ENCODE results near the gene GRIK4. TPM values are rescaled to one million over a fixed set of nuclear protein-coding genes. Genes with fewer than 3 reads are reported as not detected.
"Not testable (repeated sequence)": the region's sequence is repeated elsewhere in the genome, so short reads cannot be mapped to it uniquely, and the experiment has no call there.

The GRIK4 gene
- total RNA-seq, 2 experiments from 2014 or later, result not detected

- H3K4me3 Mint-ChIP-seq, result no peak overlapping the region
- no peak for TF ChIP-seq CTCF (IDR thresholded peaks at IDR 0.05)
- POLR2A ChIA-PET, result no interaction called here
Observed at GRCh38 chr11:120615391-120615790, 103.8 kb downstream of the GRIK4 start.

GRCh38 chr11:120618399-120618798 is 106.9 kb downstream of the GRIK4 start:
- intact Hi-C loops (cut with DNase I, micrococcal nuclease), result no loop called here
- TF ChIP-seq CTCF (IDR thresholded peaks at IDR 0.05), result no peak

More at GRCh38 chr11:120615391-120615790, 103.8 kb downstream of the GRIK4 start:
- intact Hi-C loops (cut with DNase I, micrococcal nuclease), result no loop called here
- no peaks in the 10 kb centered on the region for H3K4me1 ChIP-seq (ENCODE audit: insufficient read depth, low read length)
- H3K4me3 ChIP-seq (ENCODE audit: low read length), result no peak overlapping the region
- H3K36me3 ChIP-seq (ENCODE audit: insufficient read depth, low read length), result no peaks in the 10 kb centered on the region
- H3K9me3 Mint-ChIP-seq, result peaks cover 7% of the 10 kb centered on the region
- ATAC-seq (ENCODE audit: poor library complexity) (no peak), DNase-seq (no peak)
- H3K9me3 ChIP-seq (ENCODE audit: control insufficient read depth in 1 of 2, insufficient read depth in 1 of 2, low read length in 2 of 2), result peaks cover 10 to 11% of the 10 kb centered on the region in 2 experiments
- H3K4me1 Mint-ChIP-seq (ENCODE audit: low read depth), result no peaks in the 10 kb centered on the region
- H3K36me3 Mint-ChIP-seq (ENCODE audit: low read depth), result no peaks in the 10 kb centered on the region
- peaks cover 4% of the 10 kb centered on the region for H3K27me3 Mint-ChIP-seq
- CTCF ChIA-PET, result no interaction called here
- no peaks in the 10 kb centered on the region for H3K27me3 ChIP-seq (ENCODE audit: control insufficient read depth in 1 of 2, insufficient read depth in 2 of 2, low read length in 2 of 2)
- H3K27ac ChIP-seq (ENCODE audit: low read depth in 1 of 2, low read length in 2 of 2), result no peak overlapping the region
- H3K27ac Mint-ChIP-seq, result no peak overlapping the region

GRCh38 chr11:120622189-120622875 is 110.8 kb downstream of the GRIK4 start:
- no peak overlapping the region for H3K27ac ChIP-seq (ENCODE audit: low read depth in 1 of 2, low read length in 2 of 2)
- Mint-ChIP-seq H3K9me3 (peaks cover 7% of the 10 kb centered on the region), H3K27ac (no peak overlapping the region), H3K4me1 (ENCODE audit: low read depth) (no peaks in the 10 kb centered on the region), H3K4me3 (no peak overlapping the region), H3K36me3 (ENCODE audit: low read depth) (no peaks in the 10 kb centered on the region), H3K27me3 (peaks cover 5% of the 10 kb centered on the region)
- no peak for DNase-seq
- H3K9me3 ChIP-seq (ENCODE audit: control insufficient read depth in 1 of 2, insufficient read depth in 1 of 2, low read length in 2 of 2), result peaks cover 11 to 15% of the 10 kb centered on the region in 2 experiments
- H3K27me3 ChIP-seq (ENCODE audit: control insufficient read depth in 1 of 2, insufficient read depth in 2 of 2, low read length in 2 of 2), result peaks cover 0 to 4% of the 10 kb centered on the region in 2 experiments
- ChIA-PET POLR2A (no interaction called here), CTCF (no interaction called here)
- no peak for ATAC-seq (ENCODE audit: poor library complexity)
- TF ChIP-seq CTCF (IDR thresholded peaks at IDR 0.05), result no peak
- no peaks in the 10 kb centered on the region for H3K36me3 ChIP-seq (ENCODE audit: insufficient read depth, low read length)
- no peak overlapping the region for H3K4me3 ChIP-seq (ENCODE audit: low read length)
- intact Hi-C loops (cut with DNase I, micrococcal nuclease), result no loop called here
- H3K4me1 ChIP-seq (ENCODE audit: insufficient read depth, low read length), result no peaks in the 10 kb centered on the region

More at GRCh38 chr11:120618399-120618798, 106.9 kb downstream of the GRIK4 start:
- no peaks in the 10 kb centered on the region for H3K36me3 ChIP-seq (ENCODE audit: insufficient read depth, low read length)
- ChIA-PET POLR2A (no interaction called here), CTCF (no interaction called here)
- Mint-ChIP-seq H3K4me1 (ENCODE audit: low read depth) (no peaks in the 10 kb centered on the region), H3K27ac (no peak overlapping the region), H3K9me3 (peaks cover 7% of the 10 kb centered on the region), H3K4me3 (no peak overlapping the region), H3K27me3 (peaks cover 4% of the 10 kb centered on the region), H3K36me3 (ENCODE audit: low read depth) (no peaks in the 10 kb centered on the region)
- no peak for DNase-seq
- H3K27me3 ChIP-seq (ENCODE audit: control insufficient read depth in 1 of 2, insufficient read depth in 2 of 2, low read length in 2 of 2), result no peaks in the 10 kb centered on the region
- peaks cover 10 to 11% of the 10 kb centered on the region in 2 experiments for H3K9me3 ChIP-seq (ENCODE audit: control insufficient read depth in 1 of 2, insufficient read depth in 1 of 2, low read length in 2 of 2)
- H3K4me1 ChIP-seq (ENCODE audit: insufficient read depth, low read length), result no peaks in the 10 kb centered on the region
- H3K27ac ChIP-seq (ENCODE audit: low read depth in 1 of 2, low read length in 2 of 2), result no peak overlapping the region
- no peak overlapping the region for H3K4me3 ChIP-seq (ENCODE audit: low read length)
- no peak for ATAC-seq (ENCODE audit: poor library complexity)

GRCh38 chr11:120624992-120625391 is 113.4 kb downstream of the GRIK4 start:
- CTCF ChIA-PET, result not testable (repeated sequence)

More at GRCh38 chr11:120624992-120625391, 113.4 kb downstream of the GRIK4 start:
- H3K4me3 Mint-ChIP-seq; H3K9me3 ChIP-seq (ENCODE audit: control insufficient read depth in 1 of 2, insufficient read depth in 1 of 2, low read length in 2 of 2); H3K36me3 ChIP-seq (ENCODE audit: insufficient read depth, low read length); H3K4me1 Mint-ChIP-seq (ENCODE audit: low read depth); H3K27me3 ChIP-seq (ENCODE audit: control insufficient read depth in 1 of 2, insufficient read depth in 2 of 2, low read length in 2 of 2); H3K36me3 Mint-ChIP-seq (ENCODE audit: low read depth); ATAC-seq (ENCODE audit: poor library complexity); H3K27ac ChIP-seq (ENCODE audit: low read depth in 1 of 2, low read length in 2 of 2); intact Hi-C loops (cut with DNase I, micrococcal nuclease); H3K4me3 ChIP-seq (ENCODE audit: low read length); DNase-seq; H3K27me3 Mint-ChIP-seq; H3K27ac Mint-ChIP-seq; H3K4me1 ChIP-seq (ENCODE audit: insufficient read depth, low read length); POLR2A ChIA-PET; H3K9me3 Mint-ChIP-seq: not testable (repeated sequence)

Measured in CD4-positive, alpha-beta T cell (primary cell).